ENCODE measurements around the gene GCC1.

- no peak for TF ChIP-seq POLR2A (IDR thresholded peaks at IDR 0.05)
- no peak for TF ChIP-seq CTCF (IDR thresholded peaks at IDR 0.05)
- TF ChIP-seq POLR2AphosphoS5 (IDR thresholded peaks at IDR 0.05), result no peak
- TF ChIP-seq EP300 (IDR thresholded peaks at IDR 0.05), result no peak
Measured at GRCh38 chr7:127551941-127552340, 33.5 kb downstream of the GCC1 start.

Measured in sigmoid colon (tissue), 4 donors.